Testis (tissue), 5 donors: ENCODE results near the gene BPIFB2. TPM values are rescaled to one million over a fixed set of nuclear protein-coding genes. Genes with fewer than 3 reads are reported as not detected.

Source experiments
- DNase-seq: peaks from one replicate; pipeline ENCODE4 v3.0.0-alpha.2; 2019
- H3K27ac ChIP-seq, 2 donors: fragments of 200-600 bp; sonication (generic); one replicate each; pipeline ENCODE4 v1.5.1; 2019
- H3K27me3 ChIP-seq: fragments of 200-600 bp; sonication (generic); one replicate; pipeline ENCODE4 v1.5.1; 2019
- H3K36me3 ChIP-seq: fragments of 200-600 bp; sonication (generic); one replicate; pipeline ENCODE4 v1.5.1; 2017; ENCODE audit warnings: low read depth; ENCODE audit errors: missing control alignments
- H3K4me1 ChIP-seq: fragments of 200-600 bp; sonication (generic); one replicate; pipeline ENCODE4 v1.5.1; 2019
- H3K4me3 ChIP-seq, 2 donors: fragments of 200-600 bp; sonication (generic); one replicate each; pipeline ENCODE4 v1.5.1; 2017 to 2019
- H3K9me3 ChIP-seq: fragments of 200-600 bp; sonication (generic); one replicate; pipeline ENCODE4 v1.5.1; 2017
- POLR2A ChIP-seq: fragments of 450-650 bp; IDR thresholded peaks from one replicate; pipeline ENCODE4 v1.6.1; 2017; ENCODE audit warnings: antibody characterized with exemption, mild to moderate bottlenecking, moderate library complexity
- WGBS, 2 donors: methylation state at CpG; one replicate each; pipeline ENCODE4 v1.1.5; 2018; 5-methylcytosine and 5-hydroxymethylcytosine counted together
- intact Hi-C: fragments of 100-400 bp; cut with DNase I; formaldehyde crosslinking; loops from one replicate; pipeline ENCODE4 v1.15.1; 2023; ENCODE audit warnings: low total_unique reads
- long read RNA-seq, 2 donors: transcript quantifications; one replicate each; lab custom pipeline, GENCODE V29; 2026
- polyA plus RNA-seq: library from polyadenylated mRNA; stranded (reverse); fragments of 350-450 nt; fragmentation: Illumina TruSeq; extraction: RNeasy Lipid Tissue Mini Kit (QIAGEN cat#74804); gene quantifications from one replicate; pipeline ENCODE4 v1.2.3, GENCODE V29; 2014; ENCODE audit warnings: low read depth, low replicate concordance; ENCODE audit not compliant: insufficient read depth
- total RNA-seq, 2 donors: library from RNA; depleted of rRNA; stranded (reverse); fragments of >200 nt; gene quantifications; one replicate each; pipeline ENCODE4 v1.2.3, GENCODE V29; 2016
- TF ChIP-seq, protein P1 (sequence below), 3 experiments: fragments of 450-650 bp in 2 of 3; fragments of 200-600 bp in 1 of 3; sonication (generic) in 1 of 3; IDR thresholded peaks; one replicate each; pipeline ENCODE4 v1.5.1; 2016 to 2019; ENCODE audit warnings: antibody characterized with exemption in 3 of 3, mild to moderate bottlenecking in 2 of 3, moderate library complexity in 1 of 3

The BPIFB2 gene, protein sequence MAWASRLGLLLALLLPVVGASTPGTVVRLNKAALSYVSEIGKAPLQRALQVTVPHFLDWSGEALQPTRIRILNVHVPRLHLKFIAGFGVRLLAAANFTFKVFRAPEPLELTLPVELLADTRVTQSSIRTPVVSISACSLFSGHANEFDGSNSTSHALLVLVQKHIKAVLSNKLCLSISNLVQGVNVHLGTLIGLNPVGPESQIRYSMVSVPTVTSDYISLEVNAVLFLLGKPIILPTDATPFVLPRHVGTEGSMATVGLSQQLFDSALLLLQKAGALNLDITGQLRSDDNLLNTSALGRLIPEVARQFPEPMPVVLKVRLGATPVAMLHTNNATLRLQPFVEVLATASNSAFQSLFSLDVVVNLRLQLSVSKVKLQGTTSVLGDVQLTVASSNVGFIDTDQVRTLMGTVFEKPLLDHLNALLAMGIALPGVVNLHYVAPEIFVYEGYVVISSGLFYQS
- 1 to 10 TPM in 1 of 2 donors, under 1 TPM in 1; 0.56 to 1.4 TPM for total RNA-seq
- polyA plus RNA-seq, result 1.6 TPM
- long read RNA-seq, donor 1, result 0 reads
- long read RNA-seq, donor 2, result 0 reads

DNA sequence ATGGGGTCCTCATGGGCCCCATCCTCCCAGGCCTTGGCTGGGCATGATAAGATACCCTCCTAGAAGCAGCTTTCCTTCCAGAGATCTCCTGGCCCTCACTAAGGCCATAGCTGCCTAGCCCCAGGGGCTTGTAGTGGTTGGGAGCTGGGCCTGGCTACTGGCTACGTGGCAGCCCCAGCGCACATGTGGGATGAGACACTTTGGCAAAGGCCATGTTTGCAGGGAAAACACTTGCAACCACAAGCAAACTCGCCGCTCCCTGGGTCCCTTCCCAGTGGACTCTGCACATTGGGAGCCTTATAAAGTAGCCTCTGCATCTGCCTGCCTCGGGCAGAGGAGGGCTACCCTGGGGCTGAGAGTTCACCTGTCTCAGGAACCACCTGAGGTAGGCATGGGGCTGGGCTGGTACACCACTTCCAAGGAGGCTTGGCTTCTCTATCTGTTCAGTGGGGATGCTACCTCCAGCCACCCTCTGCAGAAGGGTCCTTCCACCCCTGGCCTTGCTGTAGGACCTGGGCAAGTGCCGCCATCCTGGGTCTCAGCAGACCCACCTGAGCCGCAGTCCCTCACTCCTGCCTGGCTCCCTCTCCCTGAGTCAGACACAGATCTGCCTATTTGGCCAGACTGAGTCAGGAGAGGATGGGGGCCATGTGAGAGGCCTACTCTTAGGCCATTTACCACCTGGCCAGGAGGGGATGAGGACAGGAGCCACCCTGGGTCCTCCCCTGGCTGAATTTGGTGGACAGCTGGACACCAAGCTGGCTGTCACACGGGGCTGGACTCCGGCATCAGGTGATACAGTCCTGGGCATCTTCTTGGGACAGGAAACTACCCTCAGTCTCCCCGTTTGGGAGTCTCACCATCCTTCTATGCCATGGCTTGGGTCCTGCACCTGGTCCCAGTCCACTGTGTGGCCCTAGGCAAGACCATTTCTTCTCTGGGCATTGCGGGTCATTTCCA is at the start of gene BPIFB2:
BPIFB2 (plus strand) TSS at position 329 of the 960 bp plus-strand sequence. CDS start 871 bp downstream, outside the sequence.
- DNase-seq, result no peak
- intact Hi-C loops, result no loop called here
- Histone ChIP-seq H3K27ac (no peak within 1 kb of the TSS), H3K36me3 (no peaks in the 10 kb centered on the region), H3K4me1 (no peaks in the 10 kb centered on the region), H3K9me3 (no peaks in the 10 kb centered on the region), H3K4me3 (no peak within 1 kb of the TSS), H3K27me3 (no peaks in the 10 kb centered on the region)
- 93 to 100% methylated on average over 3 to 11 of the region's 11 CpGs for WGBS, 2 donors
- TF ChIP-seq POLR2A, result no peak
- TF ChIP-seq, protein P1, sequence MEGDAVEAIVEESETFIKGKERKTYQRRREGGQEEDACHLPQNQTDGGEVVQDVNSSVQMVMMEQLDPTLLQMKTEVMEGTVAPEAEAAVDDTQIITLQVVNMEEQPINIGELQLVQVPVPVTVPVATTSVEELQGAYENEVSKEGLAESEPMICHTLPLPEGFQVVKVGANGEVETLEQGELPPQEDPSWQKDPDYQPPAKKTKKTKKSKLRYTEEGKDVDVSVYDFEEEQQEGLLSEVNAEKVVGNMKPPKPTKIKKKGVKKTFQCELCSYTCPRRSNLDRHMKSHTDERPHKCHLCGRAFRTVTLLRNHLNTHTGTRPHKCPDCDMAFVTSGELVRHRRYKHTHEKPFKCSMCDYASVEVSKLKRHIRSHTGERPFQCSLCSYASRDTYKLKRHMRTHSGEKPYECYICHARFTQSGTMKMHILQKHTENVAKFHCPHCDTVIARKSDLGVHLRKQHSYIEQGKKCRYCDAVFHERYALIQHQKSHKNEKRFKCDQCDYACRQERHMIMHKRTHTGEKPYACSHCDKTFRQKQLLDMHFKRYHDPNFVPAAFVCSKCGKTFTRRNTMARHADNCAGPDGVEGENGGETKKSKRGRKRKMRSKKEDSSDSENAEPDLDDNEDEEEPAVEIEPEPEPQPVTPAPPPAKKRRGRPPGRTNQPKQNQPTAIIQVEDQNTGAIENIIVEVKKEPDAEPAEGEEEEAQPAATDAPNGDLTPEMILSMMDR (IDR thresholded peaks at IDR 0.05), result no peak

DNA sequence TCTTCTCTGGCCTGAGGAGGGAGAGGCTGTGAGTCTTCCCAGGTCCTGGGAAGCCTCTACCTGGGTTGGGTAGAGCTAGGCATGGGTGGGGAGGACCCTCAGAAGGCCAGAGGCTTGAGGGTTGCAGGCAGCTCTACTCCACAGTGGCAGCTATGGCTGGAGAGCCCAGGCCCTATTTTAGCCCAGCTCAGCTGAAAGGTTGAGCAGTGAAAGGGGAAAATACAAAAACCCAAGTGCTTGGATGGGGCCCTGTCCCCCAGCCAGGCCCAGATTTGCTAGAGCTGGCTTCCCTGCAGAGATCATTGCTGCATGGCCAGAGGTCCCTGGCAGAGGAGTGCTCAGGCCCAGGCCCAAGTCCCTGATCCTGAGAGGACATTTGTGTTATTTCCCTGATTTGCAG is 48.9 kb upstream of the BPIFB2 start:
- TF ChIP-seq, protein P1 (IDR thresholded peaks at IDR 0.05), result no peak
- no peak for TF ChIP-seq POLR2A
- no peak for DNase-seq
- Histone ChIP-seq H3K27ac (no peak overlapping the region), H3K36me3 (no peaks in the 10 kb centered on the region), H3K27me3 (no peaks in the 10 kb centered on the region), H3K4me3 (no peak overlapping the region), H3K4me1 (no peaks in the 10 kb centered on the region), H3K9me3 (no peaks in the 10 kb centered on the region)
- intact Hi-C loops, result no loop called here

DNA sequence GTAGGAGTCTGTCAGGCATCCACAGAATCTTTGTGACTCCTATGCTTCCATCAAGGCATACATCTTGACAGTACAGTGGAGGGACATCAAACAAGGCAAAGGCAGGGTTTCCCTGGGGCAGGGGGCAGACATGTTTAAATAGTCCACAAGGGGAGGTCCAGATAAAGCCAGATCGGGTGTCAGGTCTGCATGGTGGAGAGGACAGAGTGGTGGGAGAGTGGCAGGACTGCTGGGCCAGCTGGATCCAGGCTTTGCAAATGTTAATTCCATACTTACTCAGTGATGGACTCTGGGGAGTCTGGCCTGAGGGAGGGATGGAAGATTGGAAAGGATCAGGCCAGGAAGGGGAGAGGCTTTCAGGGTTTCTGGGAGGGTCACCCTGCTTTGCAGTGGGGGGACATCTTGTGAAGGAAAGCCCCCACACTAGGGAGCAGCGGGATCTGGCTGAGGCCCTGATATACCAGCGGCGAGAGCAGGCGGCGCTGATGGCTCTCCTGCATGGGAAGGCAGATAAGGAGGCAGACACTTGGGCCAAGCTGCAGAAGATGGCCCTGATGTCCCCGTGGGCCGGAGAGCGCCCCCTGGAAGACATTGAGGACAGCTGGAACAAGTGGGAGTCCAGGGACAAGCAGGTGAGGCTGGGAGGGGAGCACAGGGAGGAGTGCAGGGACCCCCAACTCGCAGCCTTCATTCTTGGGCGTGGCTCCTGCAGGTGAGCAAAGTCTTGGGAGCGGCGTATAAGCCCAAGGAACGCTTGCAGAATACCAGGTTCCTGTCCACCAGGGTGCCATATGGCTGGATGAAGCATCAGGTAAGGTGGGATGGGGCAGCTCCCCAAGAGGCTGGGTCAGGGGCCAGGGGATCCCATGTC is 47.9 kb upstream of the BPIFB2 start:
- intact Hi-C loops, result no loop called here
- H3K4me3 ChIP-seq, result no peak overlapping the region
- WGBS, 2 donors, result 87 to 89% methylated on average over 14 of the region's 14 CpGs
- H3K27ac ChIP-seq, result no peak overlapping the region
- no peaks in the 10 kb centered on the region for H3K4me1 ChIP-seq
- no peaks in the 10 kb centered on the region for H3K27me3 ChIP-seq
- TF ChIP-seq, protein P1 (IDR thresholded peaks at IDR 0.05), result no peak
- no peak for TF ChIP-seq POLR2A
- H3K9me3 ChIP-seq, result no peaks in the 10 kb centered on the region
- no peaks in the 10 kb centered on the region for H3K36me3 ChIP-seq
- no peak for DNase-seq

DNA sequence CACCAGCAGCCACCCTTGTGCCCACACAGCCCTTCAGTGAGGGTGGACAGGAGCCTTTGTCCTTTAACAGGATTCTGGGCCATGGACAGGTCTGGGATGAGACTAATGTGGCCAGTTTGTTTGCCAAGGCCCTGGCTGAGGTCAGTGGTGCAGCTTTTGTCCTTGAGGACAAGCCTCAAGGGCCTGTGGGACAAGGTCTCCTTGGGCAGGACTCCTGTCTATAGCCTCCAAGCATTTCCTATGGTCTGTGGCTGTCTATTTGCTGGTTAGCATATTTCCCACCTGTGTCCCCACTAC is 47.3 kb upstream of the BPIFB2 start:
- Histone ChIP-seq H3K9me3 (no peaks in the 10 kb centered on the region), H3K4me3 (no peak overlapping the region), H3K27ac (no peak overlapping the region), H3K27me3 (no peaks in the 10 kb centered on the region), H3K36me3 (no peaks in the 10 kb centered on the region), H3K4me1 (no peaks in the 10 kb centered on the region)
- DNase-seq, result no peak
- TF ChIP-seq, protein P1 (IDR thresholded peaks at IDR 0.05), result no peak
- TF ChIP-seq POLR2A, result no peak
- intact Hi-C loops, result no loop called here
